22Rv1 (cell line): Measurements from ENCODE around the gene BCHE.

Experiments used
- H3K27ac ChIP-seq: fragments of 450-650 bp; 2 replicates; pipeline ENCODE4 v1.5.1; 2017
- CTCF ChIP-seq: fragments of 450-650 bp; IDR thresholded peaks from 2 replicates; pipeline ENCODE4 v1.5.1; 2017; ENCODE audit warnings: mild to moderate bottlenecking
- ZFX ChIP-seq: fragments of 450-650 bp; IDR thresholded peaks from 2 replicates; pipeline ENCODE4 v1.6.1; 2017; ENCODE audit warnings: antibody characterized with exemption, borderline replicate concordance

Gene BCHE

GRCh38 chr3:165746874-165747273, 90.3 kb downstream of the BCHE start:
- H3K27ac ChIP-seq: peak overlapping the region; percentile 72
- no peak for TF ChIP-seq ZFX
- TF ChIP-seq CTCF: no peak

DNA sequence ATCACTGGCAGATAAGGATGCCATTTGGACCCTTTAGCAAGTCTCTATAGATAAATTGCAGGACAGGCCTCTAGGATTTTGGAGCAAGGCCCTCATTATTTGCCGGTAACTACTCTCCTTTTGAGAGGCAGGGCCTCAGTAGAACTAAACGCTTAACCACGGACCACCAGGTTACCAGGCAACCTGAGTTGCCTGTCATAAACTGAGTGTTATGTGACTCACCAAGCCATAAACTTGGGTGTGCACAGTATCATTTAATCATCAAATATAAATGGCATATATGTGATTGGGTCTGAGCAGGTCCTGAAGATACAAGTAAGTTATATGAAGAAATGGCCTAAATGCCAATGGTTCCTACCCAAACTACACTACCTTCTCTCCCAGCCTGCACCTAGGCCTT, 93.2 kb downstream of the BCHE start:
- no peak overlapping the region for H3K27ac ChIP-seq
- TF ChIP-seq CTCF: no peak
- TF ChIP-seq ZFX: no peak

DNA sequence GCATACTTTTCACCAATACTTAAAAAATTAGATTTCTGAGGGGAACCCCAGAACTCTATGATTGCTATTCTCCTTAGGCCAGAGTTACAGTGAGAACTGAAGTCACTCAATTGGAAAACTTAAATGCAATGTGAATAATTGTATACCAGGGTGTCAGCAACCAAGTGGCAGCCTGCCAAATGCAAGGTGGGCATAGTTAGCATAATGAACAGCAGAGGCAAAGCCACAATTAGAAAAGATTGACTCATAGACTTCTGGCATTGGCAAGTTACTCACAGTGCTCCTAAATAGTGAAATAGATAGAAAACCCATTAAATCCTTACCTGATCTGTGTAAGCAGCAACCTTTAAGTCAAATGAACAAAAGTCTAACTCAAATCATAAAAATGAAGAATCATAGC, 94.9 kb downstream of the BCHE start:
- TF ChIP-seq CTCF: no peak
- TF ChIP-seq ZFX: no peak
- no peak overlapping the region for H3K27ac ChIP-seq

GRCh38 chr3:165729756-165730155, 107.5 kb downstream of the BCHE start:
- TF ChIP-seq ZFX (no peak), CTCF (no peak)
- H3K27ac ChIP-seq: no peak overlapping the region

GRCh38 chr3:165728924-165729323, 108.3 kb downstream of the BCHE start:
- TF ChIP-seq CTCF (no peak), ZFX (no peak)
- no peak overlapping the region for H3K27ac ChIP-seq

DNA sequence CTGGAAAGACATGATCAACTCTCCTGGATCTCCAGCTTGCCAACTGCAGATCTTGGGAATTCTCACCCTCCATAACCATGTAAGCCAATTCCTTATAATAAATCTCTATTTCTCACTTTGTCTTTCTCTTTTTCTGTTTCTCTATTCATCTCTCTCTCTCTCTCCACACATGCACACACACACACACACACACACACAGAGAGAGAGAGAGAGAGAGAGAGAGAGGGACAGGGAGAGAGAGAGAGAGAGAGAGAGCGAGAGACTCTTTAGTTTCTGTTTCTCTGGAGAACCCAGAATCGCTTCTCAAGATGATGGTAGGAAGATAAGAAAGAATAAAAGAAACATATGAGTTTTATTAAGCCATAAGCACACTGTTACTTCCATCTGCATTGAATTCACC, 111.9 kb downstream of the BCHE start:
- TF ChIP-seq ZFX: no peak
- no peak for TF ChIP-seq CTCF
- no peak overlapping the region for H3K27ac ChIP-seq
